ENCODE results near the gene PFKFB4. TPM values are rescaled to one million over a fixed set of nuclear protein-coding genes. Genes with fewer than 3 reads are reported as not detected.

Gene PFKFB4
- total RNA-seq, 2 experiments from 2014 or later: 42.8 to 49.1 TPM

DNA sequence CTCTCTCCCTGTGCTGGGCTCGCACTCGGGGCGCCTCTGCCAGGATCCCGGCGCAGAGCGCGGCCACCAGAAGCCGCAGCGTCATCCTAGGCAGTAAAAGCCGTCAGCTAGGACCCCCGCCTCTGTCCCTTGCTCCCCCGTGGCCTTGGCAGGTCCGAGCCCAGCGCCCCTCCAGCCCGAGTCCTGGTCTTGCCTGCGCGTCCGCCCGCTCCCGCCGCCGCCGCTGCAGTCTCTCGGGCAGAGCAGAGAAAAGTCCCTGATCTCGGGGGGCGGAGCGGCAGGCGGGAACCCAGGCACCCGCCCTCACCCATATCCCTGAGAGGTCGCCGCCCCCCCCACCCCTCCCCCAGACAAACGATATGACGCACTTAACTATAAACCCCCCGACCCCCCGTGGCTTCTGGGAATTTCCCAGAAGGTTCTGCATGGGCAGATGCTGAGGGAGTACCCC is 38.5 kb upstream of the PFKFB4 start, which contains the start of gene COL7A1:
Gene COL7A1, minus strand, starts transcription at position 255 of the 451 bp plus-strand sequence. Its CDS starts 170 bp downstream, at position 85.
- peak; percentile 16 for ATAC-seq
- CTCF ChIA-PET: interaction anchor here (0.6 kb wide), 1 partner anchor 15 kb away, joined by 3 read pairs; the partner anchor contains the start of gene UQCRC1
- DNase-seq: no peak
- peaks cover 2% of the 10 kb centered on the region for H3K4me1 Mint-ChIP-seq (ENCODE audit: low read depth)
- H3K4me3 Mint-ChIP-seq: no peak within 1 kb of the TSS
- POLR2A ChIA-PET: no interaction called here
- peaks cover 20% of the 10 kb centered on the region for H3K27me3 Mint-ChIP-seq (ENCODE audit: low read depth)
- H3K27ac Mint-ChIP-seq: no peak within 1 kb of the TSS
- H3K9me3 Mint-ChIP-seq (ENCODE audit: insufficient read depth): no peaks in the 10 kb centered on the region
- peaks cover 17% of the 10 kb centered on the region for H3K36me3 Mint-ChIP-seq (ENCODE audit: low read depth)

GRCh38 chr3:48594417-48595049 is 37.9 kb upstream of the PFKFB4 start:
- peaks cover 13% of the 10 kb centered on the region for H3K36me3 Mint-ChIP-seq (ENCODE audit: low read depth)
- no peak overlapping the region for H3K27ac Mint-ChIP-seq
- ATAC-seq: no peak
- no peak overlapping the region for H3K4me3 Mint-ChIP-seq
- H3K4me1 Mint-ChIP-seq (ENCODE audit: low read depth): peaks cover 2% of the 10 kb centered on the region
- no peak for DNase-seq
- no peaks in the 10 kb centered on the region for H3K9me3 Mint-ChIP-seq (ENCODE audit: insufficient read depth)
- POLR2A ChIA-PET: no interaction called here
- CTCF ChIA-PET: no interaction called here
- H3K27me3 Mint-ChIP-seq (ENCODE audit: low read depth): peaks cover 25% of the 10 kb centered on the region

DNA sequence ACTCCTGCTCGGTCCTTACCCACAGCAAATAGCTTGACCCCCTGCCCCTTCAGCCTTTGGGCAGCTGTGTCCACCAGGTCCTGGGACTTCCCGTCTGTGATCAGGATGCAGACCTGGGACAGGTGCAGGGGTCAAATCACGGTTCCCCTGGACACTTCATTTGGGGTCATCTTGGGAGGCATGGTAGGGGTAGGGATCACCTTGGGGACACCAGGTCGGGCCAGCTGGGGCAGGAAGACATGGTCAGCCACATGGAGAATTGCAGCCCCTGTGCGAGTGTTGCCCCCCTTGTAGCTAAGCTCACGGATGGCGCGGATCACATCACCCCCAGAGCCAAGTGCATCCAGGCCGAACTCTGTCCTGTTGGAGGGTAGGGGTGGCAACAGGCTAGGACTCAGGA is 36.7 kb upstream of the PFKFB4 start:
- DNase-seq (no peak), ATAC-seq (no peak)
- Mint-ChIP-seq H3K27ac (no peak overlapping the region), H3K9me3 (ENCODE audit: insufficient read depth) (no peaks in the 10 kb centered on the region), H3K4me1 (ENCODE audit: low read depth) (peaks cover 2% of the 10 kb centered on the region), H3K36me3 (ENCODE audit: low read depth) (peaks cover 4% of the 10 kb centered on the region), H3K27me3 (ENCODE audit: low read depth) (peaks cover 30% of the 10 kb centered on the region), H3K4me3 (no peak overlapping the region)
- ChIA-PET CTCF (no interaction called here), POLR2A (no interaction called here)

DNA sequence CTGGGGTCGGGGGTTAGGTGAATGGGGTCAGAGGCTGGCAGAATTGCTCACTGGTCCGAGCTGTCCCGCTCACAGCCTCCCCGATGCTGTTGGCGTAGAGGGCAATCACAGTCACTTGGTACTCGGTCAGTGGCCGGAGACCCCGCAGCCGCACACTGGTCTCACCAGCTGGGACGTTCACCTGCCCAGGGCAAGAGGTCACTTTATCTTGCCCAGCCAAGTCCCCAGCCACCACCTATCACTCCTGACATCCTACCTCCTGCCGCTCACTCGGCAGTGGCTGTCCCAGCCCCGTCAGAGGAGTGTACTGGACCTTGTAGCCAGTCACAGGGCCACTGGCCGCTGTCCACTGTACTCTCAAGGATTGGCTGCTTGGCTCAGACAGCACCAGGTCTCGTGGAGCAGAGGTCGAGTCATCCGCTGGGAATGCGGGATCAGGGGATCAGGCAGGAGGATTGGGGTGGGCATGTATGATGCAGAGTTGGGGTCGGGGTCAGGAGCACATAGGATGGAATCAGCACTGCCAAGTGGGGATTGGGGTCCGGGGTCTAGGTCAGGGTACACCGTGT is 36.0 kb upstream of the PFKFB4 start:
- peaks cover 33% of the 10 kb centered on the region for H3K27me3 Mint-ChIP-seq (ENCODE audit: low read depth)
- no peaks in the 10 kb centered on the region for H3K9me3 Mint-ChIP-seq (ENCODE audit: insufficient read depth)
- H3K4me1 Mint-ChIP-seq (ENCODE audit: low read depth): peaks cover 2% of the 10 kb centered on the region
- POLR2A ChIA-PET: no interaction called here
- DNase-seq (no peak), ATAC-seq (no peak)
- peaks cover 4% of the 10 kb centered on the region for H3K36me3 Mint-ChIP-seq (ENCODE audit: low read depth)
- H3K4me3 Mint-ChIP-seq: no peak overlapping the region
- CTCF ChIA-PET: no interaction called here
- H3K27ac Mint-ChIP-seq: no peak overlapping the region

- ChIA-PET POLR2A (no interaction called here), CTCF (no interaction called here)
- Mint-ChIP-seq H3K36me3 (ENCODE audit: low read depth) (no peaks in the 10 kb centered on the region), H3K4me1 (ENCODE audit: low read depth) (peaks cover 2% of the 10 kb centered on the region), H3K27me3 (ENCODE audit: low read depth) (peaks cover 33% of the 10 kb centered on the region), H3K9me3 (ENCODE audit: insufficient read depth) (no peaks in the 10 kb centered on the region), H3K4me3 (no peak overlapping the region), H3K27ac (no peak overlapping the region)
- ATAC-seq (no peak), DNase-seq (no peak)
Observed at GRCh38 chr3:48591886-48592518, 35.4 kb upstream of the PFKFB4 start.

DNA sequence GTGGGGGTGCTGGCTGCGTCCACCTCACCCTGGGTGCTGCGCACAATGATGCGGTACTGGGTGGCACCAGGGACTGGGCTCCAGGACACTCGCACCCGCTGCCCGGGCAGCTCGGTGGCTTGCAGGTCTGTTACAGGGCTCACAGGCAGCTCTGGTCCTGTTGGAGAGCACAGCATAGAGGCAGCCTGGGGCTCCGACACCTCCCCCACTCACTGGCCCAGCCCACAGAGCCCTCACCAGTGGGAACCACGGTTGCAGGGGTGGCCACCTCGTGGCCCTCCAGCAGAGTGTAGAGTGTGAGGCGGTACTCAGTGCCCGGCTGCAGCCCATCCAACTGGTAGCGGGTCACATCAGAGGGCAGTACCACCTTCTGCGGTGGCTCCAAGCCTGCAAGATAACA is 34.8 kb upstream of the PFKFB4 start:
- Mint-ChIP-seq H3K36me3 (ENCODE audit: low read depth) (no peaks in the 10 kb centered on the region), H3K27ac (no peak overlapping the region), H3K9me3 (ENCODE audit: insufficient read depth) (no peaks in the 10 kb centered on the region), H3K4me1 (ENCODE audit: low read depth) (peaks cover 2% of the 10 kb centered on the region), H3K27me3 (ENCODE audit: low read depth) (peaks cover 33% of the 10 kb centered on the region), H3K4me3 (no peak overlapping the region)
- DNase-seq (no peak), ATAC-seq (no peak)
- CTCF ChIA-PET: no interaction called here
- POLR2A ChIA-PET: no interaction called here

DNA sequence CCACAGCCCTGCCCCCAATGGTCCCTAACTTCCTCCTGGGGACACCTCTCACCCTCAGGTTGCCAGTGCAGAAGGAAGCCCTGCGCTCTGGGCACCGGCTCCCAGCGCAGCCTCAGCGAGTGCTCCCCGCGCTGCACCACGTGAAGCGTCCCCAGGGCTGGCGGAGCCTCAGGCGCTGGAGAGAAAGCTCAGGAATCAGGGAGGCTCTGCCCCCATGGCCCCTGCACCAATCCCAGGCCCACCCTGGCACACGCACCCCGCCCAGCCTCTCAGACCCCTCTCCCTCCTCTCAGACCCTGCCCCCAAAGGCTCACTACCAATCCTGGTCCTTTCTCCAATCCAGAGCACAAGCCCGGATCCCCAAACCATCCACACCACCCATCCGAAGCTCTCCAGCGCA is 31.6 kb upstream of the PFKFB4 start:
- Mint-ChIP-seq H3K27me3 (ENCODE audit: low read depth) (peaks cover 13% of the 10 kb centered on the region), H3K4me3 (no peak overlapping the region), H3K27ac (no peak overlapping the region), H3K36me3 (ENCODE audit: low read depth) (no peaks in the 10 kb centered on the region), H3K4me1 (ENCODE audit: low read depth) (no peaks in the 10 kb centered on the region), H3K9me3 (ENCODE audit: insufficient read depth) (no peaks in the 10 kb centered on the region)
- POLR2A ChIA-PET: no interaction called here
- CTCF ChIA-PET: no interaction called here
- DNase-seq: no peak
- no peak for ATAC-seq

GRCh38 chr3:48587686-48588085 is 31.1 kb upstream of the PFKFB4 start:
- peaks cover 13% of the 10 kb centered on the region for H3K27me3 Mint-ChIP-seq (ENCODE audit: low read depth)
- no peaks in the 10 kb centered on the region for H3K4me1 Mint-ChIP-seq (ENCODE audit: low read depth)
- H3K27ac Mint-ChIP-seq: no peak overlapping the region
- no peak overlapping the region for H3K4me3 Mint-ChIP-seq
- H3K36me3 Mint-ChIP-seq (ENCODE audit: low read depth): no peaks in the 10 kb centered on the region
- ChIA-PET CTCF (no interaction called here), POLR2A (no interaction called here)
- no peaks in the 10 kb centered on the region for H3K9me3 Mint-ChIP-seq (ENCODE audit: insufficient read depth)
- DNase-seq (no peak), ATAC-seq (no peak)

DNA sequence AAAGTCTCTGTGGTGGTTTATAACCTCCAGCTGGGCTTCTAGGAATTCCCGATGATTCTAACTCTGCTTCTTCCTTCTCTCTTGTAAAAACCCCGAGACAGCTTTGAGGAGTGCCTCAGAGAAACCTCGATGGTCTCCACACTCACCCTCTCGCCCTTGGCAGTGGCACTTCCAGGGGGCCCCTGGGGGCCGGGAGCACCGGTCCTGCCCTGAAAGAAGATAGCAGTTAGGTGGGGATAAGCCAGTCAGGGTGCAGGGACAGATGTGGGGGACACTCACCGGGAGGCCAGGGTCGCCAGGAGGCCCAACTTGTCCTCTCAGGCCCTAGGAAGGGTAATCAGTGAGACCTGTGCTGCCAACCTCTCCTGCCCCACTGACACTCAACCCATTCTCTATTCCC is 28.8 kb upstream of the PFKFB4 start:
- DNase-seq: no peak
- Mint-ChIP-seq H3K4me1 (ENCODE audit: low read depth) (no peaks in the 10 kb centered on the region), H3K27ac (no peak overlapping the region), H3K9me3 (ENCODE audit: insufficient read depth) (no peaks in the 10 kb centered on the region), H3K36me3 (ENCODE audit: low read depth) (no peaks in the 10 kb centered on the region), H3K27me3 (ENCODE audit: low read depth) (peaks cover 13% of the 10 kb centered on the region), H3K4me3 (no peak overlapping the region)
- ATAC-seq: no peak
- CTCF ChIA-PET: no interaction called here
- POLR2A ChIA-PET: no interaction called here

DNA sequence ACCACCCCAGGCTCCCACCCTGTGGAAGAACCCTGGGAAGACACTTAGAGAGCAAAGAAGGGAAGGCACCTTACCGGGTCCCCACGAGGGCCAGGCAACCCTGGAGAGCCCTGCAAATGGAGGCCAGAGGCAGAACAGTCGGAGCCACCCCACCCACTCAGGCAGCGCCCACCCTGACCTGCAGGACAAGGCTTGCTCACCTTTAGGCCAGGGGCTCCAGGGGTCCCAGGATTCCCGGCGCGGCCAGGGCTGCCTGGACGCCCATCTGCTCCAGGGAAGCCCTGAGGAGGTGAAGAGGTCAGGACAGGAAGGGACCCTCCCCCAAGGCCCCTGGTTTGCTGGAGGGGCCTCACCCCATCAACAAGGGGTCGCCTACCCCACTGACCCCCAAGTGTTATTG is 28.2 kb upstream of the PFKFB4 start:
- no peaks in the 10 kb centered on the region for H3K36me3 Mint-ChIP-seq (ENCODE audit: low read depth)
- H3K4me3 Mint-ChIP-seq: no peak overlapping the region
- ChIA-PET CTCF (no interaction called here), POLR2A (no interaction called here)
- no peak for ATAC-seq
- peaks cover 12% of the 10 kb centered on the region for H3K27me3 Mint-ChIP-seq (ENCODE audit: low read depth)
- no peaks in the 10 kb centered on the region for H3K4me1 Mint-ChIP-seq (ENCODE audit: low read depth)
- H3K27ac Mint-ChIP-seq: no peak overlapping the region
- DNase-seq: no peak
- no peaks in the 10 kb centered on the region for H3K9me3 Mint-ChIP-seq (ENCODE audit: insufficient read depth)

GRCh38 chr3:48581621-48582481 is 25.2 kb upstream of the PFKFB4 start:
- no peak overlapping the region for H3K4me3 Mint-ChIP-seq
- DNase-seq (no peak), ATAC-seq (no peak)
- ChIA-PET POLR2A (no interaction called here), CTCF (no interaction called here)
- H3K9me3 Mint-ChIP-seq (ENCODE audit: insufficient read depth): no peaks in the 10 kb centered on the region
- H3K4me1 Mint-ChIP-seq (ENCODE audit: low read depth): no peaks in the 10 kb centered on the region
- no peaks in the 10 kb centered on the region for H3K36me3 Mint-ChIP-seq (ENCODE audit: low read depth)
- H3K27me3 Mint-ChIP-seq (ENCODE audit: low read depth): no peaks in the 10 kb centered on the region
- H3K27ac Mint-ChIP-seq: no peak overlapping the region

- Mint-ChIP-seq H3K27me3 (ENCODE audit: low read depth) (no peaks in the 10 kb centered on the region), H3K27ac (no peak overlapping the region), H3K36me3 (ENCODE audit: low read depth) (no peaks in the 10 kb centered on the region), H3K4me1 (ENCODE audit: low read depth) (no peaks in the 10 kb centered on the region), H3K4me3 (no peak overlapping the region), H3K9me3 (ENCODE audit: insufficient read depth) (no peaks in the 10 kb centered on the region)
- DNase-seq (no peak), ATAC-seq (no peak)
- ChIA-PET POLR2A (no interaction called here), CTCF (no interaction called here)
Observed at GRCh38 chr3:48576647-48577046, 20.0 kb upstream of the PFKFB4 start.

Measured in activated CD8-positive, alpha-beta T cell treated with anti-CD3 and anti-CD28 coated beads, Interleukin-2, amount 10 ng/mL, durations not matched to agents 7 days and 5 days (primary cell).